ENCODE data around the gene BLVRA. TPM values are rescaled to one million over a fixed set of nuclear protein-coding genes. Genes with fewer than 3 reads are reported as not detected.
"Not testable (repeated sequence)": the region's sequence is repeated elsewhere in the genome, so short reads cannot be mapped to it uniquely, and the experiment has no call there.

BLVRA gene
- total RNA-seq, 1 donor from 2014 or later, result 60.2 TPM

DNA sequence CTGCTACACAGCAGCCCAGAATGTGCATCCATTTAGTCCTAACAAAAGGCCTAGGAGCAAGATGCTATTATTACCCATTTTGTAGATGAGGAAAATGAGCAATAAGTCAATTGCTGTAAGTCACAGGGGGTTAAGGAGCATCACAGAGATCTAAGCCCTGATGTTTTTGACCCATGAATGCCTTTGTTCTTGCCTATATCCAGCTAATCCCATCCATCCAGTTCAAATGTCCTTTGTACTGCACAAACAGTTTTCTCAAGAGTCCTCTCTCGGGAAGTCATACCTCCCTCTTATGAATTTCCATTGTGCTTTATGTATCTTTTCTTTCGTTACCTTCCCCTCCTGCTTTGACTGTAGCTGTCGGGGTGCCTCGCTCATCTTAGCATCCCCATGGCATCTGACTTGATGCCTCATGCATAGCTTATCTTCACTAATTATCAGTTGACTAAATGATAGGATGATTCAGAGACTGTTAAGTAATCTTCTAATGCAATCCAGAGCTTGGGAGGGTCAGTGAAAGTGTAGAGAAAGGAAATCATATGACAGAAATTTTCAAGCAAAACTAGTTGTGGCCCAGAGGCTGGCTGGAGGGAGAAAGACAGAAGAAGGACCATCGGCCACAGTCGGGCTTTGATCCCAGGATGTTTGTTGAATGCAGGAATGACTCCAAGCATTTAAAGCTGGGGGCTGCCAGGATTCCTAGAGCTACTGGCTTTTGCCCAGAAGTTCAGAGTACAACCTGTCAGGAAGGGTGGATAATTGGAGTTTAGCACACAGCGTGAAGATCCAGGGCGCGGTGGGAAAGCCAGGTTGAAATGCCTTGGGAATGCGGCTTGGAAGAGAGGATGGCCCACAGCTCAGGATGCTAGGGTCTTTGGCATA, 23.5 kb downstream of the BLVRA start:
- Histone ChIP-seq H3K27me3 (ENCODE audit: control insufficient read depth, insufficient read depth, low read length) (no peaks in the 10 kb centered on the region), H3K36me3 (ENCODE audit: control insufficient read depth, insufficient read depth, low read length) (no peaks in the 10 kb centered on the region), H3K4me3 (ENCODE audit: low read depth, low read length) (no peak overlapping the region)
- DNase-seq (ENCODE audit: low read depth), result no peak
- TF ChIP-seq, protein P1, sequence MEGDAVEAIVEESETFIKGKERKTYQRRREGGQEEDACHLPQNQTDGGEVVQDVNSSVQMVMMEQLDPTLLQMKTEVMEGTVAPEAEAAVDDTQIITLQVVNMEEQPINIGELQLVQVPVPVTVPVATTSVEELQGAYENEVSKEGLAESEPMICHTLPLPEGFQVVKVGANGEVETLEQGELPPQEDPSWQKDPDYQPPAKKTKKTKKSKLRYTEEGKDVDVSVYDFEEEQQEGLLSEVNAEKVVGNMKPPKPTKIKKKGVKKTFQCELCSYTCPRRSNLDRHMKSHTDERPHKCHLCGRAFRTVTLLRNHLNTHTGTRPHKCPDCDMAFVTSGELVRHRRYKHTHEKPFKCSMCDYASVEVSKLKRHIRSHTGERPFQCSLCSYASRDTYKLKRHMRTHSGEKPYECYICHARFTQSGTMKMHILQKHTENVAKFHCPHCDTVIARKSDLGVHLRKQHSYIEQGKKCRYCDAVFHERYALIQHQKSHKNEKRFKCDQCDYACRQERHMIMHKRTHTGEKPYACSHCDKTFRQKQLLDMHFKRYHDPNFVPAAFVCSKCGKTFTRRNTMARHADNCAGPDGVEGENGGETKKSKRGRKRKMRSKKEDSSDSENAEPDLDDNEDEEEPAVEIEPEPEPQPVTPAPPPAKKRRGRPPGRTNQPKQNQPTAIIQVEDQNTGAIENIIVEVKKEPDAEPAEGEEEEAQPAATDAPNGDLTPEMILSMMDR (IDR thresholded peaks at IDR 0.05; ENCODE audit: insufficient read depth, low read length, poor library complexity, severe bottlenecking), result no peak

DNA sequence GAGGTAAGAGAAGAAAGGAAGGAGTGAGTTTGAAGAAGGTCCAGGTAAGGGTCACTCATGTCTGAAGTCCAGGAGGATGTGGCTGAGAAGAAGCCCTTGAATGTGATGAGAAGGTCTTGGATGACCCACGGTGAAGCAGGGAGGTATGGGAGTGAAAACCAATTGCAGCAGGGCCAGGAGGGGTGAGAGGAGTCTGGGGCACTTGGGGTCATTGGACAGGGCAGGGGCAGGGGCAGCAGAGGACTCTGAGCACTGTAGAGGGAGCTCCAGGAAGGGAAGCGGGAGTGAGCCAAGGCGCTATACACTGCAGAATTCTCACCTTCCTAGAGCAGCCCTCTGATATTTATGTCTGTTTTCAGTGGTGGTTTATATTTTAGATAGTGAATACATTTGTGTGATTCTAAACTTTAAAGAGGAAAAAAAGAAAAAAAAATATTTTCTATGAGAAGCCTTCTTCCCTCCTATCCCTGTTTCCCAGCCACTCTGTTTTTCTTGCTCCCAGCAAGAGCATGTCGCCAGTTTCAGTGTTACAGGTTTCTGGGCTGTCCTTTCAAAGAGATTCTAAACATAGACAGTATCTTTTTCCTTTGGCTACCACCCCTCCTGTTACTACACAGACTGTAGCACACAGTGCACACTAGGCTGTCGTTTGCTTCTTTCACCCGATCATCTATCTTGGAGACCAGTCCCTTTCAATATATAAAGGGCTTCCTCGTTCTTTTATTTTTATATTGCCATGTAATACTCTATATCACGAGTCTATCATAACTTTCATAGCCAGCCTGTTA, 24.5 kb downstream of the BLVRA start:
- no peak overlapping the region for H3K4me3 ChIP-seq (ENCODE audit: low read depth, low read length)
- H3K27me3 ChIP-seq (ENCODE audit: control insufficient read depth, insufficient read depth, low read length), result no peaks in the 10 kb centered on the region
- DNase-seq (ENCODE audit: low read depth), result no peak
- no peaks in the 10 kb centered on the region for H3K36me3 ChIP-seq (ENCODE audit: control insufficient read depth, insufficient read depth, low read length)
- TF ChIP-seq, protein P1 (IDR thresholded peaks at IDR 0.05; ENCODE audit: insufficient read depth, low read length, poor library complexity, severe bottlenecking), result no peak

DNA sequence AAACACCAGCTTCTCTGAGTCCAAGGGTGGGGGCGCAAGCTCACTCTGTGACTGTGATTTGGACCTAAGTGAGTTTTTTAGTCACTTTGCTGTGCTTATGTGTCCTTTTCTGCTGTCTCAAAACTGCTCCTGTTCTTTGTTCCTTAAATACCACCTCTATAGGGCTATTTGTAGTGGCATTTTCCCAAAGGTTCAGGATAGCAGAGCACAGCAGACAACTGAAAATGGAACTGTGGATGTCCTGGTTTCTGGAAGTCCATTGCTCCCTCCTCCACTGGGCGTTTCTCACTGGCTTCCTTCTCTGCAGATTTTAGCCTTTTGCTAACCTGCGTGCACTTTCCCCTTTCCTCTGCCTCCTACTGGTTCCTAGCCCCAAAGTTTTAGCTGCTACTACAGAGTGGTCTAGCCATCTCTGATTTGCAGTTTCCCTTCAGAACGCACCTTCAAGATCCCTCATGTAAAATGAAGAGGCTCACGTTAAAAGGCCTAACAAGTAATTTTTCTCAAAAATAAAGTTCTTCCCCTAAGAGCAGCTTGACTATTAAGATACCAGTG, 25.6 kb downstream of the BLVRA start:
- H3K27me3 ChIP-seq (ENCODE audit: control insufficient read depth, insufficient read depth, low read length), result no peaks in the 10 kb centered on the region
- DNase-seq (ENCODE audit: low read depth), result no peak
- H3K36me3 ChIP-seq (ENCODE audit: control insufficient read depth, insufficient read depth, low read length), result no peaks in the 10 kb centered on the region
- TF ChIP-seq, protein P1 (IDR thresholded peaks at IDR 0.05; ENCODE audit: insufficient read depth, low read length, poor library complexity, severe bottlenecking), result no peak
- no peak overlapping the region for H3K4me3 ChIP-seq (ENCODE audit: low read depth, low read length)

DNA sequence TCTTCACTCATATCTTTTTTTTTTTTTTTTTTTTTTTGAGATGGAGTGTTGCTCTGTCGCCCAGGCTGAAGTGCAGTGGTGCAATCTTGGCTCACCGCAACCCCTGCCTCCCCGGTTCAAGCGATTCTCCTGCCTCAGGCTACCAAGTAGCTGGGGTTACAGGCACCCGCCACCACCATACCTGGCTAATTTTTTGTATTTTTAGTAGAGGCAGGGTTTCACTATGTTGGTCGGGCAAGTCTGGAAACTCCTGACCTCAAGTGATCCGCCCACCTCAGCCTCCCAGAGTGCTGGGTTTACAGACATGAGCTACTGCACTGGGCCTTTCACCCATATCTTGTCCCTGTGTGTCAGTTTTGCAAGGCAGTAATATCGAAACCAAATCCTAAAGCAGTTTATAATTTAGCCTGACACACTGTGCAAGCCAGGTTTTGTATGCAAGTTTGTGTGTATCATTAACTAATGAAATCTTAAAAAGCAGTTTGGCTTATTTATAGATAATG, 26.2 kb downstream of the BLVRA start:
- not testable (repeated sequence) for H3K36me3 ChIP-seq (ENCODE audit: control insufficient read depth, insufficient read depth, low read length); DNase-seq (ENCODE audit: low read depth); H3K4me3 ChIP-seq (ENCODE audit: low read depth, low read length); H3K27me3 ChIP-seq (ENCODE audit: control insufficient read depth, insufficient read depth, low read length)

DNA sequence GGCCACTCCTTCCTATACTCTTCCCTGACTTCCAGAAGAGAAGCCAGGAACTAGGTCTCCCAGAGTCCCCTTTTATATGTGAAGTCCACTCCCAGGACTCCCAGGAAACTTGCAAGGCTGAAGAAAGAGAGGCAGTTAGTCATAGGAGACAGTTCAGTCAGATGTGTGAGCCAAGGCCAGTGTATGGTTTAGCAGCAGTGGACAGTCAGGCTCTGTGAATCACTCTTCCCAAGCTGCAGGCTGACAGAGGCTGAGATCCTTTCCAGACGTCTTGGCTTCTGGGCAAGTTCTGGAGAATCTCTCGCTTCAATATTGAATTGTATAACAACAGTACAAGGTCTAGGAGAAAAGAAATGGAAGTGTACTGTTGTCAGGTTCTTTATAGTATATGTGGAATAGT, 26.9 kb downstream of the BLVRA start:
- DNase-seq (ENCODE audit: low read depth), result peak; percentile 75
- no peaks in the 10 kb centered on the region for H3K36me3 ChIP-seq (ENCODE audit: control insufficient read depth, insufficient read depth, low read length)
- no peaks in the 10 kb centered on the region for H3K27me3 ChIP-seq (ENCODE audit: control insufficient read depth, insufficient read depth, low read length)
- no peak overlapping the region for H3K4me3 ChIP-seq (ENCODE audit: low read depth, low read length)
- TF ChIP-seq, protein P1 (IDR thresholded peaks at IDR 0.05; ENCODE audit: insufficient read depth, low read length, poor library complexity, severe bottlenecking), result no peak

DNA sequence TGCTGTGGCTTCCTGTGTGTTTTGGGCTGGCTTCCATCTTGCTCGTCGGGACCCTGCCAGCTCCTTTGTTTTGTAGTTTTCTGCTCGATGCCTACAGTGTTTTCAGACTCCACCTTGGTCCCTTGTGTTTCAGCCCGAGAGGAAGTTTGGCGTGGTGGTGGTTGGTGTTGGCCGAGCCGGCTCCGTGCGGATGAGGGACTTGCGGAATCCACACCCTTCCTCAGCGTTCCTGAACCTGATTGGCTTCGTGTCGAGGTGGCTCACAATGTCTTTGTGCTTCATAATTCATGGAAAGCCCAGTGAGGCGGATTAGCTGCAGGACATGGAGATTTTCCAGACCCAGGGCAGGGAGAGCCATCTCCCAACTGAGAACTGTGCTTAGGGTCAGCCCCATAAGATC, 29.3 kb downstream of the BLVRA start:
- no peaks in the 10 kb centered on the region for H3K27me3 ChIP-seq (ENCODE audit: control insufficient read depth, insufficient read depth, low read length)
- no peaks in the 10 kb centered on the region for H3K36me3 ChIP-seq (ENCODE audit: control insufficient read depth, insufficient read depth, low read length)
- TF ChIP-seq, protein P1 (IDR thresholded peaks at IDR 0.05; ENCODE audit: insufficient read depth, low read length, poor library complexity, severe bottlenecking), result no peak
- DNase-seq (ENCODE audit: low read depth), result no peak
- no peak overlapping the region for H3K4me3 ChIP-seq (ENCODE audit: low read depth, low read length)
